SK-N-SH (cell line): ENCODE measurements around the gene SFI1.

ENCODE experiments used
- CTCF ChIP-seq: fragments of 200-600 bp; sonication (generic); IDR thresholded peaks from 2 replicates; pipeline ENCODE4 v1.6.1; 2017; ENCODE audit warnings: antibody characterized with exemption, mild to moderate bottlenecking, moderate library complexity
- MXI1 ChIP-seq: IDR thresholded peaks from 2 replicates; pipeline ENCODE4 v1.6.1; 2012; ENCODE audit warnings: mild to moderate bottlenecking, low read depth, low read length, improper control_type of control experiment

- TF ChIP-seq CTCF (no peak), MXI1 (no peak)
These were observed 135.1 kb downstream of the SFI1 start for GRCh38 chr22:31631436-31631835.
